K562 (cell line): Measurements from ENCODE around the gene METTL8. TPM values are rescaled to one million over a fixed set of nuclear protein-coding genes. Genes with fewer than 3 reads are reported as not detected.
A peak's percentile ranks its signal among the peaks of the same experiment; 100 is the strongest.

Experiments used
- ATAC-seq: fragments of 200-7000 bp; cut with Tn5 transposase; 3 replicates; pipeline ENCODE4 v1.9.1; 2020; ENCODE audit warnings: moderate library complexity
- BruUV-seq: library from RNA; stranded (reverse); fragments of 400-500 nt; replicated peaks from 2 replicates; lab custom pipeline; 2021; lab: Mats Ljungman, UMichigan
- CTCF ChIA-PET: fragments of 300-600 bp; formaldehyde crosslinking; extraction: SDS; loops from one replicate; lab custom pipeline; 2021; ENCODE audit warnings: low intra/inter-chr PET ratio; lab: Yijun Ruan, JAX
- POLR2A ChIA-PET: fragments of 300-600, 350-650 bp; sonication (Branson Sonifier 250); formaldehyde crosslinking; extraction: SDS; loops from one replicate; lab custom pipeline; 2021; ENCODE audit warnings: antibody characterized with exemption, inconsistent platforms; lab: Yijun Ruan, JAX
- DNase-seq, 4 experiments: peaks; one replicate each; pipeline versions ENCODE4 v3.0.0 to v3.0.0-alpha.2; 2011 to 2018; ENCODE audit warnings: low spot score in 3 of 4, mixed read lengths in 3 of 4; ENCODE audit errors: extremely low read depth in 1 of 4
- FAIRE-seq: peaks from 2 replicates; lab custom pipeline; 2011; peaks lifted over from hg19 to GRCh38; lab: Jason Lieb, UNC
- H2AFZ ChIP-seq: 2 replicates; pipeline ENCODE4 v1.6.0; 2011; ENCODE audit warnings: low read depth, low read length, control low read depth, inconsistent platforms
- H3K27ac ChIP-seq: fragments of 200-600 bp; 3 replicates; pipeline ENCODE4 v1.8.0; 2011; ENCODE audit warnings: low read depth, mild to moderate bottlenecking, control low read depth, inconsistent platforms, low read length, moderate library complexity, mixed read lengths; ENCODE audit errors: extremely low read depth
- H3K27me3 ChIP-seq, 2 experiments: fragments of 300-600 bp in 1 of 2; 2 replicates in 1 of 2; 3 replicates in 1 of 2; pipeline versions ENCODE4 v1.6.0 to v1.8.0; 2011; ENCODE audit warnings: inconsistent platforms in 2 of 2, low read length in 2 of 2, mild to moderate bottlenecking in 1 of 2, mixed read lengths in 1 of 2, moderate library complexity in 1 of 2; ENCODE audit not compliant: control insufficient read depth in 2 of 2, insufficient read depth in 2 of 2
- H3K36me3 ChIP-seq: fragments of 300-600 bp; 3 replicates; pipeline ENCODE4 v1.8.0; 2011; ENCODE audit warnings: mild to moderate bottlenecking, low read length, inconsistent platforms; ENCODE audit not compliant: control insufficient read depth, insufficient read depth
- H3K4me1 ChIP-seq, 2 experiments: fragments of 200-600 bp in 1 of 2; replicated peaks in 1 of 2; 2 replicates in 1 of 2; 3 replicates in 1 of 2; pipeline versions ENCODE4 v1.5.1 to v1.8.0; 2011; ENCODE audit warnings: inconsistent platforms in 2 of 2, low read length in 2 of 2, mild to moderate bottlenecking in 1 of 2, mixed read lengths in 1 of 2, moderate library complexity in 1 of 2; ENCODE audit not compliant: control insufficient read depth in 2 of 2, insufficient read depth in 2 of 2
- H3K4me2 ChIP-seq: 2 replicates; pipeline ENCODE4 v1.6.1; 2011; ENCODE audit warnings: low read length, control low read depth, inconsistent platforms, mixed read lengths; ENCODE audit not compliant: insufficient read depth
- H3K4me3 ChIP-seq: fragments of 200-600 bp; sonication (generic), shearing (Covaris generic); 2 replicates; pipeline ENCODE4 v1.5.1; 2016; ENCODE audit warnings: control low read depth, inconsistent platforms
- H3K79me2 ChIP-seq: fragments of 200-600 bp; 3 replicates; pipeline ENCODE4 v1.8.0; 2011; ENCODE audit warnings: low read length, inconsistent platforms; ENCODE audit not compliant: control insufficient read depth, insufficient read depth
- H3K9ac ChIP-seq, 2 experiments: 2 replicates each; pipeline versions ENCODE4 v1.6.0 to v1.6.1; 2011; ENCODE audit warnings: low read depth in 2 of 2, low read length in 2 of 2, control low read depth in 1 of 2, inconsistent platforms in 1 of 2, mild to moderate bottlenecking in 1 of 2, mixed read lengths in 1 of 2; ENCODE audit not compliant: insufficient read depth in 1 of 2
- H3K9me1 ChIP-seq: one replicate; pipeline ENCODE4 v1.6.0; 2011; ENCODE audit warnings: inconsistent platforms, mild to moderate bottlenecking, low read length, moderate library complexity; ENCODE audit not compliant: control insufficient read depth, insufficient read depth
- H3K9me3 ChIP-seq: replicated peaks from 2 replicates; pipeline ENCODE4 v1.5.1; 2011; ENCODE audit warnings: low read depth, low read length, inconsistent platforms; ENCODE audit not compliant: control insufficient read depth, insufficient read depth
- H4K20me1 ChIP-seq: replicated peaks from 2 replicates; pipeline ENCODE4 v1.6.1; 2011; ENCODE audit warnings: low read length, inconsistent platforms, mixed read lengths; ENCODE audit not compliant: control insufficient read depth, insufficient read depth
- ATF3 ChIP-seq, 2 experiments: fragments of 450-650 bp in 1 of 2; sonication (generic) in 1 of 2; formaldehyde crosslinking in 1 of 2; IDR thresholded peaks in 1 of 2; conservative IDR thresholded peaks in 1 of 2; 2 replicates each; pipeline versions ENCODE4 v1.6.1 to v1.8.1; 2016 to 2023; ENCODE audit warnings: mild to moderate bottlenecking in 2 of 2, moderate library complexity in 2 of 2, inconsistent platforms in 1 of 2, missing genetic modification reagents in 1 of 2
- BCLAF1 ChIP-seq, 2 experiments: fragments of 450-650 bp in 1 of 2; IDR thresholded peaks; 2 replicates each; pipeline ENCODE4 v1.6.1; 2011 to 2017; ENCODE audit warnings: low read depth in 2 of 2, antibody characterized with exemption in 1 of 2, borderline replicate concordance in 1 of 2, low read length in 1 of 2, mild to moderate bottlenecking in 1 of 2, mixed read lengths in 1 of 2; ENCODE audit not compliant: control insufficient read depth in 1 of 2
- CREBBP ChIP-seq: IDR thresholded peaks from one replicate; pipeline ENCODE4 v1.6.1; 2012; ENCODE audit warnings: low read depth, mild to moderate bottlenecking, control low read depth, inconsistent platforms, low read length
- ELF2 ChIP-seq: fragments of 250-450 bp; sonication (Bioruptor Pico); IDR thresholded peaks from 2 replicates; pipeline ENCODE4 v1.5.0; 2021; ENCODE audit warnings: mild to moderate bottlenecking
- PHB2 ChIP-seq: fragments of 450-650 bp; IDR thresholded peaks from 2 replicates; pipeline ENCODE4 v1.6.1; 2017; ENCODE audit warnings: low read depth
- SP2 ChIP-seq: IDR thresholded peaks from 2 replicates; pipeline ENCODE4 v1.6.1; 2011; ENCODE audit warnings: mild to moderate bottlenecking, low read depth, low read length, moderate library complexity; ENCODE audit not compliant: poor library complexity, severe bottlenecking; ENCODE audit errors: extremely low read depth
- SRF ChIP-seq, 2 experiments: fragments of 250-450, 450-650 bp in 1 of 2; sonication (Bioruptor Pico) in 1 of 2; sonication (generic) in 1 of 2; formaldehyde crosslinking; IDR thresholded peaks; 2 replicates each; pipeline versions ENCODE4 v1.5.0 to v1.5.1; 2020 to 2022; ENCODE audit warnings: mild to moderate bottlenecking in 1 of 2, missing genetic modification reagents in 1 of 2
- WGBS: fragments of 100-300 bp; shearing (Covaris generic); methylation state at CpG from one replicate; pipeline ENCODE4 v1.1.6; 2016; ENCODE audit warnings: low coverage, mixed read lengths; ENCODE audit not compliant: insufficient coverage; ENCODE audit errors: missing lambda C conversion rate; 5-methylcytosine and 5-hydroxymethylcytosine counted together
- in situ Hi-C: fragments of 300-500 bp; cut with MboI; formaldehyde crosslinking; loops from 4 replicates; pipeline ENCODE4 v1.15.0; 2018; ENCODE audit warnings: inconsistent platforms, mixed read lengths
- intact Hi-C: fragments of 100-400 bp; cut with micrococcal nuclease; formaldehyde crosslinking; loops from 2 replicates; pipeline ENCODE4 v1.14.2; 2022
- polyA plus RNA-seq, 8 experiments: library from polyadenylated mRNA; depleted of rRNA in 4 of 8; stranded (reverse) in 5 of 8; unstranded in 3 of 8; fragments of >200 nt; fragmentation: Nextera tagmentation in 2 of 8; fragmentation: Illumina TruSeq in 1 of 8; extraction: Ambion mirVana in 2 of 8; extraction: Trizol in 1 of 8; gene quantifications; 2 replicates each; pipeline versions ENCODE4 v1.2.1 to v1.2.3, GENCODE V29; 2011 to 2014; ENCODE audit warnings: inconsistent platforms in 1 of 8, missing spikeins in 1 of 8
- total RNA-seq, 7 experiments: library from RNA; depleted of rRNA in 6 of 7; stranded (reverse); fragments of >200 nt in 6 of 7; fragmentation: Illumina TruSeq in 2 of 7; extraction: Trizol in 2 of 7; gene quantifications; 2 replicates each; pipeline versions ENCODE4 v1.2.1 to v1.2.3, GENCODE V29; 2011 to 2021; ENCODE audit warnings: low replicate concordance in 1 of 7

The METTL8 gene
- total and polyA plus RNA-seq, 9 of the 15 experiments (the other 6 are each of a cell fraction or from before 2014, with no cell fraction given), result 12.9 to 52.6 (median 33.7) TPM

DNA sequence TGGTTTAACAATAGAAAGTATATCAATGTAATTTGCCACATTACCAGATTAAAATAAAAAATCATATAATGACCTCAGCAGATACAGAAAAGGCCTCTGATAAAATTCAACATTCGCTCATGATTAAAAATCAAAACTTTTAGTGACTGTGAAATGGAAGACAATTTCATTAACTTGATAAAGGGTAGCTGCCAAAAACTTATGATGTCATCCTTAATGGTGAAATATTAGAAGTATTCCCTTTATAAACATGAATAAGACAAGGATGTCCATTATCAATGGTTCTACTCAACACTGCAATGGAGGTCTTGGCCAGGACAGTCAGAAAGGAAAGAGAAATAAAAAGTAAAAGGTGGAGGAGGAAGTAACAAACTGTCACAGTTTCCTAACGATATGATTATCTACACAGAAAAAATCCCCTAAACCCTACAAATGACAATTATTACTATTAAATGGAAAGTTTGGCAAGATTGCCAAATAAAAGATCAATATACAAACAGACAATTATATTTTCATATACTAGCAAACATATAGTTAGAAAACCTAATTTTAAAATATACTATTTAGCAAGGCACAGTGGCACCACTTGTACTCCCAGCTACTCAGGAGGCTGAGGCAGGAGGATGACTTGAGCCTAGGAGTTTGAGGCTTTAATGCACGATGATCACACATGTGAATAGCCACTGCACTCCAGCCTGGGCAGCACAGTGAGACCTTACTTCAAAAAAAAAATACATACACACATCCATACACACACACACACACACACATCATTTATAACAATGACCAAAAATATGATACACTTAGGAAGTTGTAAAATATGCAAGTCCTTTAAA lies 12.8 kb downstream of the METTL8 start:
- Histone ChIP-seq H3K27me3 (no peaks in the 10 kb centered on the region), H4K20me1 (no peaks in the 10 kb centered on the region), H3K4me1 (peaks cover 0 to 9% of the 10 kb centered on the region in 2 experiments; a peak in 3 of 5 replicates), H3K36me3 (peaks cover 4% of the 10 kb centered on the region; the same call in 2 of the 3 replicates), H3K9ac (no peak overlapping the region), H3K9me3 (peaks cover 19% of the 10 kb centered on the region), H2AFZ (no peak overlapping the region), H3K27ac (no peak overlapping the region), H3K4me3 (no peak overlapping the region), H3K79me2 (peaks cover 33% of the 10 kb centered on the region; the same call in 2 of the 3 replicates), H3K9me1 (no peaks in the 10 kb centered on the region), H3K4me2 (no peak overlapping the region)
- TF ChIP-seq PHB2, result no peak
- peak; percentile 38 for TF ChIP-seq ATF3 (IDR thresholded peaks at IDR 0.05)
- TF ChIP-seq ATF3 (CRISPR knock-in tag; conservative IDR thresholded peaks at IDR 0.05), result no peak
- no peak for TF ChIP-seq CREBBP
- no peak for TF ChIP-seq SP2
- no peak for TF ChIP-seq SRF (CRISPR knock-in tag; IDR thresholded peaks at IDR 0.05)
- TF ChIP-seq ELF2 (CRISPR knock-in tag), result no peak
- no peak for TF ChIP-seq BCLAF1 (IDR thresholded peaks at IDR 0.05; ENCODE audit: borderline replicate concordance in 1 of 2, control insufficient read depth in 1 of 2, low read depth in 2 of 2, low read length in 1 of 2)
- WGBS, result 66% methylated on average over 3 of the region's 3 CpGs
- CTCF ChIA-PET, result no interaction called here
- DNase-seq (no peak), ATAC-seq (no peak), FAIRE-seq (no peak)
- POLR2A ChIA-PET, result interaction anchor here (0.8 to 1.2 kb wide), 2 partner anchors 11 to 317 kb away, joined by 3 to 4 read pairs; no protein-coding TSS in a partner anchor
- no TSS peak for BruUV-seq
- in situ Hi-C loops (no loop called here), intact Hi-C loops (no loop called here)
